K562 (cell line): Measurements from ENCODE around the gene FANCC. TPM values are rescaled to one million over a fixed set of nuclear protein-coding genes. Genes with fewer than 3 reads are reported as not detected.
"Not testable (repeated sequence)": the region's sequence is repeated elsewhere in the genome, so short reads cannot be mapped to it uniquely, and the experiment has no call there.

Experiments used
- ATAC-seq: fragments of 200-7000 bp; cut with Tn5 transposase; 3 replicates; pipeline ENCODE4 v1.9.1; 2020; ENCODE audit warnings: moderate library complexity
- BruUV-seq: library from RNA; stranded (reverse); fragments of 400-500 nt; replicated peaks from 2 replicates; lab custom pipeline; 2021; lab: Mats Ljungman, UMichigan
- CTCF ChIA-PET: fragments of 300-600 bp; formaldehyde crosslinking; extraction: SDS; loops from one replicate; lab custom pipeline; 2021; ENCODE audit warnings: low intra/inter-chr PET ratio; lab: Yijun Ruan, JAX
- POLR2A ChIA-PET: fragments of 300-600, 350-650 bp; sonication (Branson Sonifier 250); formaldehyde crosslinking; extraction: SDS; loops from one replicate; lab custom pipeline; 2021; ENCODE audit warnings: antibody characterized with exemption, inconsistent platforms; lab: Yijun Ruan, JAX
- DNase-seq, 4 experiments: peaks; one replicate each; pipeline versions ENCODE4 v3.0.0 to v3.0.0-alpha.2; 2011 to 2018; ENCODE audit warnings: low spot score in 3 of 4, mixed read lengths in 3 of 4; ENCODE audit errors: extremely low read depth in 1 of 4
- FAIRE-seq: peaks from 2 replicates; lab custom pipeline; 2011; peaks lifted over from hg19 to GRCh38; lab: Jason Lieb, UNC
- H2AFZ ChIP-seq: 2 replicates; pipeline ENCODE4 v1.6.0; 2011; ENCODE audit warnings: low read depth, low read length, control low read depth, inconsistent platforms
- H3K27ac ChIP-seq: fragments of 200-600 bp; 3 replicates; pipeline ENCODE4 v1.8.0; 2011; ENCODE audit warnings: low read depth, mild to moderate bottlenecking, control low read depth, inconsistent platforms, low read length, moderate library complexity, mixed read lengths; ENCODE audit errors: extremely low read depth
- H3K27me3 ChIP-seq, 2 experiments: fragments of 300-600 bp in 1 of 2; 2 replicates in 1 of 2; 3 replicates in 1 of 2; pipeline versions ENCODE4 v1.6.0 to v1.8.0; 2011; ENCODE audit warnings: inconsistent platforms in 2 of 2, low read length in 2 of 2, mild to moderate bottlenecking in 1 of 2, mixed read lengths in 1 of 2, moderate library complexity in 1 of 2; ENCODE audit not compliant: control insufficient read depth in 2 of 2, insufficient read depth in 2 of 2
- H3K36me3 ChIP-seq: fragments of 300-600 bp; 3 replicates; pipeline ENCODE4 v1.8.0; 2011; ENCODE audit warnings: mild to moderate bottlenecking, low read length, inconsistent platforms; ENCODE audit not compliant: control insufficient read depth, insufficient read depth
- H3K4me1 ChIP-seq, 2 experiments: fragments of 200-600 bp in 1 of 2; replicated peaks in 1 of 2; 2 replicates in 1 of 2; 3 replicates in 1 of 2; pipeline versions ENCODE4 v1.5.1 to v1.8.0; 2011; ENCODE audit warnings: inconsistent platforms in 2 of 2, low read length in 2 of 2, mild to moderate bottlenecking in 1 of 2, mixed read lengths in 1 of 2, moderate library complexity in 1 of 2; ENCODE audit not compliant: control insufficient read depth in 2 of 2, insufficient read depth in 2 of 2
- H3K4me2 ChIP-seq: 2 replicates; pipeline ENCODE4 v1.6.1; 2011; ENCODE audit warnings: low read length, control low read depth, inconsistent platforms, mixed read lengths; ENCODE audit not compliant: insufficient read depth
- H3K4me3 ChIP-seq: fragments of 200-600 bp; sonication (generic), shearing (Covaris generic); 2 replicates; pipeline ENCODE4 v1.5.1; 2016; ENCODE audit warnings: control low read depth, inconsistent platforms
- H3K79me2 ChIP-seq: fragments of 200-600 bp; 3 replicates; pipeline ENCODE4 v1.8.0; 2011; ENCODE audit warnings: low read length, inconsistent platforms; ENCODE audit not compliant: control insufficient read depth, insufficient read depth
- H3K9ac ChIP-seq, 2 experiments: 2 replicates each; pipeline versions ENCODE4 v1.6.0 to v1.6.1; 2011; ENCODE audit warnings: low read depth in 2 of 2, low read length in 2 of 2, control low read depth in 1 of 2, inconsistent platforms in 1 of 2, mild to moderate bottlenecking in 1 of 2, mixed read lengths in 1 of 2; ENCODE audit not compliant: insufficient read depth in 1 of 2
- H3K9me1 ChIP-seq: one replicate; pipeline ENCODE4 v1.6.0; 2011; ENCODE audit warnings: inconsistent platforms, mild to moderate bottlenecking, low read length, moderate library complexity; ENCODE audit not compliant: control insufficient read depth, insufficient read depth
- H3K9me3 ChIP-seq: replicated peaks from 2 replicates; pipeline ENCODE4 v1.5.1; 2011; ENCODE audit warnings: low read depth, low read length, inconsistent platforms; ENCODE audit not compliant: control insufficient read depth, insufficient read depth
- H4K20me1 ChIP-seq: replicated peaks from 2 replicates; pipeline ENCODE4 v1.6.1; 2011; ENCODE audit warnings: low read length, inconsistent platforms, mixed read lengths; ENCODE audit not compliant: control insufficient read depth, insufficient read depth
- CCAR2 ChIP-seq: fragments of 200-400 bp; formaldehyde crosslinking; IDR thresholded peaks from 2 replicates; pipeline ENCODE4 v1.6.1; 2017; ENCODE audit warnings: mild to moderate bottlenecking, low read depth, low read length
- HNRNPH1 ChIP-seq: fragments of 200-400 bp; formaldehyde crosslinking; optimal IDR thresholded peaks from 2 replicates; pipeline ENCODE3; 2017; ENCODE audit warnings: low read depth, mild to moderate bottlenecking, low read length, moderate library complexity
- HNRNPLL ChIP-seq: fragments of 200-400 bp; formaldehyde crosslinking; IDR thresholded peaks from 2 replicates; pipeline ENCODE4 v1.6.1; 2017; ENCODE audit warnings: low read length, low read depth, mild to moderate bottlenecking; ENCODE audit not compliant: poor library complexity, severe bottlenecking
- SREBF2 ChIP-seq: sonication (generic); formaldehyde crosslinking; IDR thresholded peaks from 2 replicates; pipeline ENCODE4 v1.4.0; 2020; ENCODE audit warnings: mild to moderate bottlenecking, missing genetic modification reagents
- SUPT5H ChIP-seq: fragments of 450-650 bp; IDR thresholded peaks from 2 replicates; pipeline ENCODE4 v1.6.1; 2016
- WGBS: fragments of 100-300 bp; shearing (Covaris generic); methylation state at CpG from one replicate; pipeline ENCODE4 v1.1.6; 2016; ENCODE audit warnings: low coverage, mixed read lengths; ENCODE audit not compliant: insufficient coverage; ENCODE audit errors: missing lambda C conversion rate; 5-methylcytosine and 5-hydroxymethylcytosine counted together
- in situ Hi-C: fragments of 300-500 bp; cut with MboI; formaldehyde crosslinking; loops from 4 replicates; pipeline ENCODE4 v1.15.0; 2018; ENCODE audit warnings: inconsistent platforms, mixed read lengths
- intact Hi-C: fragments of 100-400 bp; cut with micrococcal nuclease; formaldehyde crosslinking; loops from 2 replicates; pipeline ENCODE4 v1.14.2; 2022
- polyA plus RNA-seq, 8 experiments: library from polyadenylated mRNA; depleted of rRNA in 4 of 8; stranded (reverse) in 5 of 8; unstranded in 3 of 8; fragments of >200 nt; fragmentation: Nextera tagmentation in 2 of 8; fragmentation: Illumina TruSeq in 1 of 8; extraction: Ambion mirVana in 2 of 8; extraction: Trizol in 1 of 8; gene quantifications; 2 replicates each; pipeline versions ENCODE4 v1.2.1 to v1.2.3, GENCODE V29; 2011 to 2014; ENCODE audit warnings: inconsistent platforms in 1 of 8, missing spikeins in 1 of 8
- total RNA-seq, 7 experiments: library from RNA; depleted of rRNA in 6 of 7; stranded (reverse); fragments of >200 nt in 6 of 7; fragmentation: Illumina TruSeq in 2 of 7; extraction: Trizol in 2 of 7; gene quantifications; 2 replicates each; pipeline versions ENCODE4 v1.2.1 to v1.2.3, GENCODE V29; 2011 to 2021; ENCODE audit warnings: low replicate concordance in 1 of 7
- TF ChIP-seq, protein P1 (sequence below): IDR thresholded peaks from 2 replicates; pipeline ENCODE4 v1.6.1; 2012; ENCODE audit warnings: low read depth, low read length, improper control_type of control experiment, borderline replicate concordance
- TF ChIP-seq, protein P2 (sequence below): sonication (generic); formaldehyde crosslinking; IDR thresholded peaks from 2 replicates; pipeline ENCODE4 v1.8.1; 2023; ENCODE audit warnings: mild to moderate bottlenecking, missing genetic modification reagents
- TF ChIP-seq, protein P3 (sequence below): fragments of 450-650 bp; formaldehyde crosslinking; IDR thresholded peaks from 2 replicates; pipeline ENCODE4 v1.4.0; 2020; ENCODE audit warnings: mild to moderate bottlenecking, moderate library complexity

FANCC gene
- total and polyA plus RNA-seq, 9 of the 15 experiments (the other 6 are each of a cell fraction or from before 2014, with no cell fraction given): 4.6 to 18.4 (median 14.2) TPM

DNA sequence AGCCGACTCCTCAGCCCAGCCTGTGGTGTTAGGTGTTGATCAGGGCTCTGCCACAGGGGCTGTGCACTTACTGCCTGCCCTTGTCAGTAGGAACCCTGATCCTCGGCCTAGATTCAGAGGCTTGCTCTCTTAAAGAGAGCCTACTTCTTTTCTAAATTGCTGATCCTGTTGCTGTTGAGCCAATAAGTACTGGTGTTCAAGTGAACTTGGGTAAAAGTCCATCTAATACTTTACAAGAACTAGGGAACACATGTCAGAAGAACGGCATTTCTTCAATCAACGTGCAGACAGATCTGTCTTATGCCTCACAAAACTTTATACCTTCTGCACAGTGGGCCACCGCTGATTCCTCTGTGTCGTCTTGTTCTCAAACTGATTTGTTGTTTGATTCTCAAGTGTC, 24.2 kb downstream of the FANCC start:
- H4K20me1 ChIP-seq, in situ Hi-C loops, H3K9ac ChIP-seq, BruUV-seq, DNase-seq, H3K4me3 ChIP-seq, H3K9me1 ChIP-seq, FAIRE-seq, H3K36me3 ChIP-seq, H3K9me3 ChIP-seq, CTCF ChIA-PET, H3K27ac ChIP-seq, ATAC-seq, H3K79me2 ChIP-seq, H3K4me1 ChIP-seq, H3K4me2 ChIP-seq, intact Hi-C loops, H3K27me3 ChIP-seq, POLR2A ChIA-PET, H2AFZ ChIP-seq: not testable (repeated sequence)
- WGBS: 50% methylated on average over 6 of the region's 6 CpGs

DNA sequence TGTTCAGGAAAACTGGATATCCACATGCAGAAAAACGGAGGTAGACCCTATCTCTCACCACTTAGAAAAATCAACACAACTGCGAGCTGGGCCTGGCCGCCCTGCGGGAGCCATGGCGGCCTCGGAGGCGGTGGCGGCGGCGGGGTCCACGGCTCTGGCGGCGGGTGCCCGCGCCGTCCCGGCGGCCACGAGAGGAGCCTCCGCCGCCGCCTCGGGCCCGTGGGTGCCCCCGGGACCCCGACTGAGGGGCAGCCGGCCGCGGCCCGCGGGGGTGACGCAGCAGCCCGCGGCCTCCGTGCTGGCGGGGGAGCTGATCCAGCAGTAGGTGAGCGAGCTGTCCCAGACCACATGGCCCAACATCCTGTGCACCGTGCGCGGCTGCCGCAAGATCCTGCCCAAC, 25.3 kb downstream of the FANCC start:
- no peak for DNase-seq
- no TSS peak for BruUV-seq
- in situ Hi-C loops: no loop called here
- no peaks in the 10 kb centered on the region for H4K20me1 ChIP-seq
- CTCF ChIA-PET: no interaction called here
- H3K9me3 ChIP-seq: no peaks in the 10 kb centered on the region
- no peak for ATAC-seq
- no peaks in the 10 kb centered on the region for H3K36me3 ChIP-seq
- no peak for FAIRE-seq
- H3K9ac ChIP-seq: no peak overlapping the region
- H2AFZ ChIP-seq: no peak overlapping the region
- H3K79me2 ChIP-seq: 0 out of 3 replicates have a peak, but pooled peaks cover 2% of the 10 kb centered on the region
- WGBS: 96% methylated on average over 14 of the region's 41 CpGs
- POLR2A ChIA-PET: no interaction called here
- no peak overlapping the region for H3K4me3 ChIP-seq
- no peaks in the 10 kb centered on the region for H3K27me3 ChIP-seq
- intact Hi-C loops: no loop called here
- no peaks in the 10 kb centered on the region for H3K4me1 ChIP-seq
- no peak overlapping the region for H3K4me2 ChIP-seq
- H3K27ac ChIP-seq: no peak overlapping the region
- no peaks in the 10 kb centered on the region for H3K9me1 ChIP-seq
- TF ChIP-seq, protein P1, sequence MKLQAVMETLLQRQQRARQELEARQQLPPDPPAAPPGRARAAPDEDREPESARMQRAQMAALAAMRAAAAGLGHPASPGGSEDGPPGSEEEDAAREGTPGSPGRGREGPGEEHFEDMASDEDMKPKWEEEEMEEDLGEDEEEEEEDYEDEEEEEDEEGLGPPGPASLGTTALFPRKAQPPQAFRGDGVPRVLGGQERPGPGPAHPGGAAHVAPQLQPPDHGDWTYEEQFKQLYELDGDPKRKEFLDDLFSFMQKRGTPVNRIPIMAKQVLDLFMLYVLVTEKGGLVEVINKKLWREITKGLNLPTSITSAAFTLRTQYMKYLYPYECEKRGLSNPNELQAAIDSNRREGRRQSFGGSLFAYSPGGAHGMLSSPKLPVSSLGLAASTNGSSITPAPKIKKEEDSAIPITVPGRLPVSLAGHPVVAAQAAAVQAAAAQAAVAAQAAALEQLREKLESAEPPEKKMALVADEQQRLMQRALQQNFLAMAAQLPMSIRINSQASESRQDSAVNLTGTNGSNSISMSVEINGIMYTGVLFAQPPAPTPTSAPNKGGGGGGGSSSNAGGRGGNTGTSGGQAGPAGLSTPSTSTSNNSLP: no peak
- TF ChIP-seq CCAR2 (no peak), HNRNPLL (no peak), SREBF2 (CRISPR knock-in tag) (no peak), SUPT5H (no peak), HNRNPH1 (no peak)
- TF ChIP-seq, protein P2, sequence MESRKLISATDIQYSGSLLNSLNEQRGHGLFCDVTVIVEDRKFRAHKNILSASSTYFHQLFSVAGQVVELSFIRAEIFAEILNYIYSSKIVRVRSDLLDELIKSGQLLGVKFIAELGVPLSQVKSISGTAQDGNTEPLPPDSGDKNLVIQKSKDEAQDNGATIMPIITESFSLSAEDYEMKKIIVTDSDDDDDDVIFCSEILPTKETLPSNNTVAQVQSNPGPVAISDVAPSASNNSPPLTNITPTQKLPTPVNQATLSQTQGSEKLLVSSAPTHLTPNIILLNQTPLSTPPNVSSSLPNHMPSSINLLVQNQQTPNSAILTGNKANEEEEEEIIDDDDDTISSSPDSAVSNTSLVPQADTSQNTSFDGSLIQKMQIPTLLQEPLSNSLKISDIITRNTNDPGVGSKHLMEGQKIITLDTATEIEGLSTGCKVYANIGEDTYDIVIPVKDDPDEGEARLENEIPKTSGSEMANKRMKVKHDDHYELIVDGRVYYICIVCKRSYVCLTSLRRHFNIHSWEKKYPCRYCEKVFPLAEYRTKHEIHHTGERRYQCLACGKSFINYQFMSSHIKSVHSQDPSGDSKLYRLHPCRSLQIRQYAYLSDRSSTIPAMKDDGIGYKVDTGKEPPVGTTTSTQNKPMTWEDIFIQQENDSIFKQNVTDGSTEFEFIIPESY: no peak
- TF ChIP-seq, protein P3, sequence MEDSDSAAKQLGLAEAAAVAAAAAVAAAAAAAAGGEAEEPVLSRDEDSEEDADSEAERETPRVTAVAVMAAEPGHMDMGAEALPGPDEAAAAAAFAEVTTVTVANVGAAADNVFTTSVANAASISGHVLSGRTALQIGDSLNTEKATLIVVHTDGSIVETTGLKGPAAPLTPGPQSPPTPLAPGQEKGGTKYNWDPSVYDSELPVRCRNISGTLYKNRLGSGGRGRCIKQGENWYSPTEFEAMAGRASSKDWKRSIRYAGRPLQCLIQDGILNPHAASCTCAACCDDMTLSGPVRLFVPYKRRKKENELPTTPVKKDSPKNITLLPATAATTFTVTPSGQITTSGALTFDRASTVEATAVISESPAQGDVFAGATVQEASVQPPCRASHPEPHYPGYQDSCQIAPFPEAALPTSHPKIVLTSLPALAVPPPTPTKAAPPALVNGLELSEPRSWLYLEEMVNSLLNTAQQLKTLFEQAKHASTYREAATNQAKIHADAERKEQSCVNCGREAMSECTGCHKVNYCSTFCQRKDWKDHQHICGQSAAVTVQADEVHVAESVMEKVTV (CRISPR knock-in tag): no peak
